Mammary epithelial cell (primary cell): ENCODE results near the gene NSUN7.

Experiments
- CTCF ChIP-seq, 2 donors: IDR thresholded peaks in 1 of 2; conservative IDR thresholded peaks in 1 of 2; 2 replicates each; pipeline ENCODE4 v1.5.1; 2011 to 2012; ENCODE audit warnings: inconsistent platforms in 2 of 2, low read length in 2 of 2, mild to moderate bottlenecking in 2 of 2, control low read depth in 1 of 2, low read depth in 1 of 2; ENCODE audit not compliant: insufficient read depth in 1 of 2; ENCODE audit errors: extremely low read depth in 1 of 2
- EZH2 ChIP-seq: IDR thresholded peaks from 2 replicates; pipeline ENCODE4 v1.6.1; 2012; ENCODE audit warnings: low read length, inconsistent platforms, borderline replicate concordance

GRCh38 chr4:40731792-40732245 is 17.9 kb upstream of the NSUN7 start:
- TF ChIP-seq CTCF (conservative IDR thresholded peaks at IDR 0.05 in 1 of 2, IDR thresholded peaks at IDR 0.05 in 1 of 2; ENCODE audit: extremely low read depth in 1 of 2, insufficient read depth in 1 of 2, low read depth in 1 of 2, low read length in 2 of 2), result no peak
- TF ChIP-seq EZH2, result no peak
